SW 1271 (cell line): ENCODE data around the gene FIP1L1.
"Not testable (repeated sequence)": the region's sequence is repeated elsewhere in the genome, so short reads cannot be mapped to it uniquely, and the experiment has no call there.

Experiments
- DNase-seq, 2 experiments: peaks; one replicate each; lab custom pipeline; 2025; lab: John Stamatoyannopoulos, UW

Gene FIP1L1

GRCh38 chr4:53377319-53378170 is at the start of gene FIP1L1:
FIP1L1 (plus strand) TSS chr4:53377641; CDS start chr4:53377839, 198 bp downstream.
- peak; percentile 28 to 76 for DNase-seq

- DNase-seq = not testable (repeated sequence)
Measured at GRCh38 chr4:53334916-53335315, 42.5 kb upstream of the FIP1L1 start.

- DNase-seq = not testable (repeated sequence)
Measured at GRCh38 chr4:53340145-53340544, 37.3 kb upstream of the FIP1L1 start.

GRCh38 chr4:53346392-53346791 is 31.0 kb upstream of the FIP1L1 start:
- not testable (repeated sequence) for DNase-seq

GRCh38 chr4:53346920-53347852 is 30.3 kb upstream of the FIP1L1 start:
- DNase-seq = no peak

GRCh38 chr4:53348046-53348445 is 29.4 kb upstream of the FIP1L1 start:
- DNase-seq = no peak

GRCh38 chr4:53349091-53349491 is 28.4 kb upstream of the FIP1L1 start:
- DNase-seq = no peak

- DNase-seq = no peak
Measured at GRCh38 chr4:53354012-53354722, 23.3 kb upstream of the FIP1L1 start.

GRCh38 chr4:53355930-53356521 is 21.4 kb upstream of the FIP1L1 start:
- no peak for DNase-seq

- DNase-seq = no peak
Measured at GRCh38 chr4:53361451-53361850, 16.0 kb upstream of the FIP1L1 start.

GRCh38 chr4:53362093-53362492 is 15.3 kb upstream of the FIP1L1 start:
- no peak for DNase-seq

- DNase-seq = no peak
Measured at GRCh38 chr4:53364624-53365023, 12.8 kb upstream of the FIP1L1 start.

GRCh38 chr4:53365121-53365485 is 12.3 kb upstream of the FIP1L1 start:
- DNase-seq = no peak

- peak; percentile 85 to 87 for DNase-seq
Measured at GRCh38 chr4:53365486-53366300, 11.7 kb upstream of the FIP1L1 start, which contains the start of gene SCFD2. SCFD2 (minus strand) TSS chr4:53366061.

GRCh38 chr4:53366301-53366716 is 11.1 kb upstream of the FIP1L1 start:
- DNase-seq = no peak

- DNase-seq = no peak
Measured at GRCh38 chr4:53367721-53368120, 9.7 kb upstream of the FIP1L1 start.

- no peak for DNase-seq
Measured at GRCh38 chr4:53371049-53371448, 6.4 kb upstream of the FIP1L1 start.

GRCh38 chr4:53371843-53372521 is 5.5 kb upstream of the FIP1L1 start:
- DNase-seq = no peak

- DNase-seq = no peak
Measured at GRCh38 chr4:53374777-53375258, 2.6 kb upstream of the FIP1L1 start.

GRCh38 chr4:53376900-53377299 is 541 bp upstream of the FIP1L1 start:
- no peak for DNase-seq
